GM12865 (cell line): ENCODE measurements around the gene PARD6G.

Experiments used
- DNase-seq: peaks from one replicate; pipeline ENCODE4 v3.0.0; 2010; ENCODE audit warnings: low read depth
- H3K4me3 ChIP-seq: 2 replicates; pipeline ENCODE4 v1.5.1; 2011; ENCODE audit warnings: mild to moderate bottlenecking, low read depth, low read length, control low read depth
- CTCF ChIP-seq: IDR thresholded peaks from 2 replicates; pipeline ENCODE4 v1.5.1; 2011; ENCODE audit warnings: low read length, control low read depth, low read depth, inconsistent platforms; ENCODE audit not compliant: insufficient read depth; ENCODE audit errors: missing control alignments

Gene PARD6G

GRCh38 chr18:80200932-80201672 lies 46.2 kb downstream of the PARD6G start:
- H3K4me3 ChIP-seq, result no peak overlapping the region
- DNase-seq, result no peak
- no peak for TF ChIP-seq CTCF

DNA sequence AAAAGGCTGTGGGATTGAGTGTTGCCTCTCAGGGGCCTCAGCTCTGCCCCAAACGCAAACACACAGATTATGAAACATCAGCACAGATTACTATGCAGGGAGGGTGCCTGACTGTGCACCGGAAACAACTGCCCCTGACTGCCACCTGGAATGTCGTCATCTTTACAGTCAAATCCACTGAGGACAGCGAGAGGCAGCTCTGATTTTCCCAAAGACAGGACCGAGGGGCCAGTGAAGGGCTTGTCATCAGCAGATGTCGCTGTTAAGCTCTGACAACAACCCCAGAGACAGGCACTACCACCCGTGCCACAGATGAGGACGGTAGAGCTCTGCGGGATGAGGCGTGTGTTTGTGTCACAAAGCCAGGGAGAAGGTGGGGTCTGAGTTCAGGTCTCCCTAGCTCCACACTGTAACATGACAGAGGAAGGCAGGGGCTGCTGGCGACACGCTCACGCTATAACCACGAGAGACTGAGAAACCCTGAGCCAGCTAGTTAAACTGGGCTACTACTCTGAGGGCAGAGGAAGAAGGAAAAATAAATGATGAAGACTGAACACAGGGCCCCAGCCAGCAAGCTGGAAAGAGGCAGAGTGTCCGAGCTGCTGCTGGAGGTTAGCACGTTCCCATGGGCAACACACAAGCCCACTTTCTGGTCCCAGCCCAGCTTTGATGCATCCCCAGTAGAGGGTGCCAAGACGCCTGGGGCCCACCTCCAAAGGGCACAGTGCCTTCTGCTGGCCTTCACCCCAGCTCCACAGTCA lies 47.0 kb downstream of the PARD6G start:
- DNase-seq, result no peak
- no peak overlapping the region for H3K4me3 ChIP-seq
- no peak for TF ChIP-seq CTCF

GRCh38 chr18:80198994-80199748 lies 48.1 kb downstream of the PARD6G start:
- DNase-seq, result no peak
- no peak for TF ChIP-seq CTCF
- H3K4me3 ChIP-seq, result no peak overlapping the region

GRCh38 chr18:80198391-80198790 lies 48.9 kb downstream of the PARD6G start:
- no peak overlapping the region for H3K4me3 ChIP-seq
- DNase-seq, result no peak
- TF ChIP-seq CTCF, result no peak

DNA sequence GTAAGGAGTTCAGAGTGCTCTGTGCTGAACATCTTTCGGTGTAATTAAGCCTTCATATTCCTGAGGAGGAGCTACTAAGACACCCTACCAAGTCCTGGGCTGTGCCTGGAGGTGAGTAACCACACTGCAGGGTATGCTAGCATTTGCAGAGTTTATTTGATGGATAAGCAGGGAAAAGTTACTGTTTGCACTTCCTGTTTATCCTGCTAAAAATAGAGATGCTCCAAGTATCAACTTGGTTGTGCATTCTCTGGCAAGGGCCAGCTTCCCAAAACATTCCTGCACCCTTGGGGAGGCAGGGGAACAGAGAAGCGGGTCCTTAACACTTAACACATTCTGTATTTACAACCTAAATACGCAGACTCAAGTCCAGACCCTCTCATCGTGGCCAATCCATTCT lies 49.8 kb downstream of the PARD6G start:
- DNase-seq, result no peak
- TF ChIP-seq CTCF, result no peak
- H3K4me3 ChIP-seq, result no peak overlapping the region

DNA sequence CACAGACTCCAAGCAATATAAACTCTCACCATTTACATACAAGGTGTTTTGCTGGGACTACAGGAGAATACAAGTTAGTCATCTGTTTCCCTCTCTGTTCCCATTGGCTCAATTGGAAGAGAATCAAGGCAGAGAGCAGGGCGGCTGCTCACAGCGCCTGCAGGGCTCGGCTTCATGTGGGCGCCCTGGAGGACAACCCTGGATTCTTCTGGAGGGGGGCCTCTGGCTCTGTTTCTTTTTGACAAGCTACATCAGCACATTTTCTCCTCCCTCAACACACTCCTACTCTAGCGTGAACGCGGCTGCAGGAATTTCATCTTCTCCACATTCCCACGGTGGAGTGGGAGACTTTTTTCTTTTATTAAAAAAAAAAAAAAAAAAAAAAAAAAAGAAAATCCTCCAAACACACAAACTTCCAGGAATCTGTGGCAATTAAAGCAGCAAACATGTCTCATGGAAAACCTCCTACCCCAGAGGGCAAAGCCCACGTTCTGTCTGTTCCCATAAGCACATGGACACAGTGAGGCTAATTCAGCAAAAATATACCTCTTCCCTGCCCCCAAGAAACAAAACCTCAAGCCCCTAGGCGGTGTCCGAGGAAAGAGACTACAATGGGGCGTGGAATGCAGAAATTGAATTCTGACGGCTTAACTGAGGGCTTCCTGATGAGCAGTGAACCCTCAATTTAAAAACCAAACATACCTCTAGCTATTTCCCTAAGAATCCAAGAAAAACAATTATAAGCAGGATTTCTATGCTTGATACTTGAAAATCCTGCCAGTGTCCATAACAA lies 50.6 kb downstream of the PARD6G start:
- H3K4me3 ChIP-seq, result no peak overlapping the region
- TF ChIP-seq CTCF, result no peak
- DNase-seq, result no peak
